ENCODE data around the gene SPDEF. TPM values are rescaled to one million over a fixed set of nuclear protein-coding genes. Genes with fewer than 3 reads are reported as not detected.

Gene SPDEF
- total and polyA plus RNA-seq, 2 of the 13 experiments (the other 11 are each of a cell fraction or from before 2014, with no cell fraction given), result not detected

- H3K79me2 ChIP-seq (ENCODE audit: insufficient read depth, low read length), result no peaks in the 10 kb centered on the region
- no peak overlapping the region for H2AFZ ChIP-seq (ENCODE audit: low read length)
- no peak overlapping the region for H3K4me3 ChIP-seq (replicated peaks in 1 of 3; ENCODE audit: insufficient read depth in 1 of 3, low read depth in 2 of 3, low read length in 3 of 3)
- DNase-seq (ENCODE audit: low spot score) (no peak), FAIRE-seq (no peak), ATAC-seq (no peak)
- H4K20me1 ChIP-seq (ENCODE audit: insufficient read depth, low read length), result no peaks in the 10 kb centered on the region
- BruUV-seq (replicated peaks), result no TSS peak
- ChIA-PET POLR2A (no interaction called here), CTCF (ENCODE audit: low intra/inter-chr PET ratio, low total read pairs) (no interaction called here)
- WGBS (ENCODE audit: low lambda C conversion rate), result 43% methylated on average over 5 of the region's 5 CpGs
- H3K9me3 ChIP-seq (ENCODE audit: low read length), result no peaks in the 10 kb centered on the region
- no peak overlapping the region for H3K9ac ChIP-seq (ENCODE audit: insufficient read depth, low read depth, low read length)
- in situ Hi-C loops (cut with HindIII; ENCODE audit: extremely low pct_ligation_motif_present, low pct_unique_long_range_greater_than_20kb) (loop anchor here (5.0 kb wide), 1 partner anchor 77 kb away; no protein-coding TSS in a partner anchor), intact Hi-C loops (cut with micrococcal nuclease; ENCODE audit: unreplicated experiment) (loop anchor here (2.0 kb wide), 1 partner anchor 62 kb away; no protein-coding TSS in a partner anchor)
- H3K27me3 ChIP-seq (ENCODE audit: control insufficient read depth in 1 of 2, insufficient read depth in 2 of 2, low read length in 2 of 2), result peaks cover 10 to 53% of the 10 kb centered on the region in 2 experiments; a peak in 4 of 5 replicates
- H3K4me2 ChIP-seq (ENCODE audit: low read depth, low read length), result no peak overlapping the region
- no peak overlapping the region for H3K27ac ChIP-seq (ENCODE audit: extremely low read length, insufficient read depth, low read length)
- peaks cover 31% of the 10 kb centered on the region for H3K4me1 ChIP-seq (ENCODE audit: insufficient read depth, low read length)
- no peaks in the 10 kb centered on the region for H3K36me3 ChIP-seq (replicated peaks in 1 of 2; ENCODE audit: control insufficient read depth in 1 of 2, insufficient read depth in 2 of 2, low read length in 2 of 2)
- no peak for TF ChIP-seq ZNF263 (CRISPR knock-in tag; IDR thresholded peaks at IDR 0.05)
- no peak for TF ChIP-seq KMT2B (CRISPR knock-in tag; IDR thresholded peaks at IDR 0.05)
- TF ChIP-seq GTF2F1 (IDR thresholded peaks at IDR 0.05; ENCODE audit: low read length), result no peak
- TF ChIP-seq HMGXB4 (CRISPR knock-in tag; IDR thresholded peaks at IDR 0.05; ENCODE audit: borderline replicate concordance in 1 of 2, low read depth in 1 of 2), result no peak
- no peak for TF ChIP-seq KLF6 (CRISPR knock-in tag; IDR thresholded peaks at IDR 0.05)
- TF ChIP-seq HCFC1 (IDR thresholded peaks at IDR 0.05; ENCODE audit: low read depth, low read length), result no peak
- no peak for TF ChIP-seq NR2F6 (IDR thresholded peaks at IDR 0.05)
- no peak for TF ChIP-seq NR2F6 (CRISPR knock-in tag; IDR thresholded peaks at IDR 0.05)
- no peak for TF ChIP-seq KDM4B (CRISPR knock-in tag; IDR thresholded peaks at IDR 0.05)
- no peak for TF ChIP-seq FLYWCH1 (CRISPR knock-in tag; IDR thresholded peaks at IDR 0.05)
- TF ChIP-seq RFX3 (CRISPR knock-in tag; IDR thresholded peaks at IDR 0.05), result no peak
- TF ChIP-seq POLR2A (IDR thresholded peaks at IDR 0.05; ENCODE audit: insufficient read depth in 1 of 2, low read depth in 2 of 2, low read length in 2 of 2), result no peak
- TF ChIP-seq SIN3B (IDR thresholded peaks at IDR 0.05; ENCODE audit: low read length), result no peak
- TF ChIP-seq ZFYVE20 (CRISPR knock-in tag; IDR thresholded peaks at IDR 0.05; ENCODE audit: borderline replicate concordance, low read depth), result no peak
- no peak for TF ChIP-seq U2AF1 (optimal IDR thresholded peaks at IDR 0.05; ENCODE audit: low read depth, low read length)
- TF ChIP-seq HMG20A (CRISPR knock-in tag; IDR thresholded peaks at IDR 0.05; ENCODE audit: borderline replicate concordance), result no peak
- no peak for TF ChIP-seq AKAP8 (CRISPR knock-in tag; IDR thresholded peaks at IDR 0.05)
These were observed 31.2 kb downstream of the SPDEF start for GRCh38 chr6:34524971-34525370.

Data from HepG2 (cell line).